Tibial nerve (tissue), 4 donors: ENCODE results near the gene NHERF1. TPM values are rescaled to one million over a fixed set of nuclear protein-coding genes. Genes with fewer than 3 reads are reported as not detected.

ENCODE experiments used
- DNase-seq, 2 donors: peaks; one replicate each; pipeline ENCODE4 v3.0.0-alpha.2; 2019; ENCODE audit warnings: low spot score in 2 of 2
- H3K27ac ChIP-seq, 4 donors: fragments of 200-600 bp; sonication (generic) in 3 of 4; one replicate each; pipeline ENCODE4 v1.5.1; 2017 to 2019; ENCODE audit warnings: mild to moderate bottlenecking in 1 of 4
- H3K27me3 ChIP-seq, 2 donors: fragments of 200-600 bp; sonication (generic) in 1 of 2; one replicate each; pipeline versions ENCODE4 v1.5.1 to v1.6.0; 2017 to 2019
- H3K36me3 ChIP-seq, 3 donors: fragments of 200-600 bp; sonication (generic); one replicate each; pipeline ENCODE4 v1.5.1; 2018 to 2019
- H3K4me1 ChIP-seq, 4 donors: fragments of 200-600 bp; sonication (generic) in 3 of 4; one replicate each; pipeline ENCODE4 v1.5.1; 2017 to 2019
- H3K4me3 ChIP-seq, 4 donors: fragments of 200-600 bp; sonication (generic) in 3 of 4; one replicate each; pipeline ENCODE4 v1.5.1; 2017 to 2019; ENCODE audit warnings: mild to moderate bottlenecking in 1 of 4, moderate library complexity in 1 of 4
- H3K9me3 ChIP-seq, 4 donors: fragments of 200-600 bp; sonication (generic) in 3 of 4; one replicate each; pipeline ENCODE4 v1.5.1; 2017 to 2019
- EP300 ChIP-seq, 2 donors: sonication (generic); formaldehyde crosslinking; IDR thresholded peaks; one replicate each; pipeline ENCODE4 v1.6.1; 2017; ENCODE audit warnings: antibody characterized with exemption in 2 of 2, mild to moderate bottlenecking in 1 of 2
- POLR2A ChIP-seq, 2 donors: fragments of 450-650 bp; IDR thresholded peaks; one replicate each; pipeline ENCODE4 v1.6.1; 2017; ENCODE audit warnings: antibody characterized with exemption in 2 of 2, mild to moderate bottlenecking in 2 of 2, moderate library complexity in 2 of 2
- WGBS, 2 donors: methylation state at CpG; one replicate each; pipeline ENCODE4 v1.1.5; 2018; 5-methylcytosine and 5-hydroxymethylcytosine counted together
- total RNA-seq, 4 donors: library from RNA; depleted of rRNA; stranded (reverse); fragments of >200 nt; gene quantifications; one replicate each; pipeline ENCODE4 v1.1.0, GENCODE V29; 2016
- TF ChIP-seq, protein P1 (sequence below), 5 experiments: fragments of 200-600 bp in 3 of 5; fragments of 450-650 bp in 2 of 5; sonication (generic) in 3 of 5; IDR thresholded peaks; one replicate each; pipeline ENCODE4 v1.5.1; 2016 to 2019; ENCODE audit warnings: antibody characterized with exemption in 5 of 5, mild to moderate bottlenecking in 3 of 5, moderate library complexity in 2 of 5

Gene NHERF1
- total RNA-seq, 4 donors from 2014 or later, result 42.2 to 55.2 (median 53.0) TPM

DNA sequence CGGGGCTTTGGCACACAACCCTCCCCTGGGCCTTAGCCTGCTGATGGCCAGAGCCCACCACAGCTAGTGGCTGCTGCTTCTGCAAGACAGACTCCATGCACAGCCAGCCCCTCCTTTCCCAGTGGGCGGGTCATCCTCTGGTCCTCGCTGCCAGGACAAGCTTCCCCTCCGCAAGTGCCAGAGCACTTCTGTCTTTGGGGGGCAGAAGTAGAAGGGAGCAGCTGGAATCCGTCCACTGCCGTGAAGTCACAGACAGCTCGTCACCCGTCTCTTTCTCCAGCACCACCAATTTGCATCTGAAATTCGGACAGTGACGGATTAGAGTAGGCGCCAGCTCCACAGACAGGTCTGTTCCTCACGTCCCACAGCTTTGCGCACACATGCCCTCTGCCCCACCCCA is 59.0 kb downstream of the NHERF1 start:
- H3K27me3 ChIP-seq, result no peaks in the 10 kb centered on the region
- no peak overlapping the region for H3K4me3 ChIP-seq
- TF ChIP-seq EP300 (IDR thresholded peaks at IDR 0.05), result no peak
- TF ChIP-seq POLR2A (IDR thresholded peaks at IDR 0.05), result no peak
- TF ChIP-seq, protein P1, sequence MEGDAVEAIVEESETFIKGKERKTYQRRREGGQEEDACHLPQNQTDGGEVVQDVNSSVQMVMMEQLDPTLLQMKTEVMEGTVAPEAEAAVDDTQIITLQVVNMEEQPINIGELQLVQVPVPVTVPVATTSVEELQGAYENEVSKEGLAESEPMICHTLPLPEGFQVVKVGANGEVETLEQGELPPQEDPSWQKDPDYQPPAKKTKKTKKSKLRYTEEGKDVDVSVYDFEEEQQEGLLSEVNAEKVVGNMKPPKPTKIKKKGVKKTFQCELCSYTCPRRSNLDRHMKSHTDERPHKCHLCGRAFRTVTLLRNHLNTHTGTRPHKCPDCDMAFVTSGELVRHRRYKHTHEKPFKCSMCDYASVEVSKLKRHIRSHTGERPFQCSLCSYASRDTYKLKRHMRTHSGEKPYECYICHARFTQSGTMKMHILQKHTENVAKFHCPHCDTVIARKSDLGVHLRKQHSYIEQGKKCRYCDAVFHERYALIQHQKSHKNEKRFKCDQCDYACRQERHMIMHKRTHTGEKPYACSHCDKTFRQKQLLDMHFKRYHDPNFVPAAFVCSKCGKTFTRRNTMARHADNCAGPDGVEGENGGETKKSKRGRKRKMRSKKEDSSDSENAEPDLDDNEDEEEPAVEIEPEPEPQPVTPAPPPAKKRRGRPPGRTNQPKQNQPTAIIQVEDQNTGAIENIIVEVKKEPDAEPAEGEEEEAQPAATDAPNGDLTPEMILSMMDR (IDR thresholded peaks at IDR 0.05), result no peak
- H3K36me3 ChIP-seq, result peaks cover 0 to 51% (median 0%) of the 10 kb centered on the region in 3 donors
- no peak for DNase-seq
- peaks cover 0 to 33% (median 18%) of the 10 kb centered on the region in 4 donors for H3K4me1 ChIP-seq
- no peaks in the 10 kb centered on the region for H3K9me3 ChIP-seq
- H3K27ac ChIP-seq, result no peak overlapping the region
- 67 to 80% methylated on average over 12 to 13 of the region's 13 CpGs for WGBS, 2 donors

DNA sequence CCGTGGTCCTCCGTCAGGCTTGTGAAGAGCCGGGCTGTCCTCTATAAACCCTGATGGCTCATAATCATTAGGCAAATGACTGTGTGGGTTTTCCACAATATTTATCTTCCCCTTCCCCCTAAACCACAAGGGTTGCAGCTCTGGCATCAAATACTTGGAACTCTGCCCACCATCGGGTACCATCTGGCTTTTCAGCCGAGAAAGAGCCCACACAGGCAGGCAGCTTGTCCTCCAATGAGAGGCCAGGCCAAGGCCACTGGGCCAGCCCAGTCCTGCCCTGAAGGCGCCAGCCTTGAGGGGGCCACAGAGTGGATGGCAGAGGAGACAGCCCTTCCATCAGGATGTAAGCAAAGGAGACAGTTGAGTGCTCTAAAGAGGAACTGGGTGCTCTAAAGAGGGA is 59.5 kb downstream of the NHERF1 start:
- DNase-seq, result no peak
- TF ChIP-seq, protein P1 (IDR thresholded peaks at IDR 0.05), result no peak
- TF ChIP-seq POLR2A (IDR thresholded peaks at IDR 0.05) (no peak), EP300 (IDR thresholded peaks at IDR 0.05) (no peak)
- H3K27me3 ChIP-seq, result no peaks in the 10 kb centered on the region
- WGBS, 2 donors, result 55% methylated on average over 6 of the region's 6 CpGs
- H3K4me1 ChIP-seq, result peaks cover 0 to 38% (median 21%) of the 10 kb centered on the region in 4 donors
- H3K36me3 ChIP-seq, result peaks cover 0 to 51% (median 0%) of the 10 kb centered on the region in 3 donors
- no peak overlapping the region for H3K4me3 ChIP-seq
- no peak overlapping the region for H3K27ac ChIP-seq
- no peaks in the 10 kb centered on the region for H3K9me3 ChIP-seq

DNA sequence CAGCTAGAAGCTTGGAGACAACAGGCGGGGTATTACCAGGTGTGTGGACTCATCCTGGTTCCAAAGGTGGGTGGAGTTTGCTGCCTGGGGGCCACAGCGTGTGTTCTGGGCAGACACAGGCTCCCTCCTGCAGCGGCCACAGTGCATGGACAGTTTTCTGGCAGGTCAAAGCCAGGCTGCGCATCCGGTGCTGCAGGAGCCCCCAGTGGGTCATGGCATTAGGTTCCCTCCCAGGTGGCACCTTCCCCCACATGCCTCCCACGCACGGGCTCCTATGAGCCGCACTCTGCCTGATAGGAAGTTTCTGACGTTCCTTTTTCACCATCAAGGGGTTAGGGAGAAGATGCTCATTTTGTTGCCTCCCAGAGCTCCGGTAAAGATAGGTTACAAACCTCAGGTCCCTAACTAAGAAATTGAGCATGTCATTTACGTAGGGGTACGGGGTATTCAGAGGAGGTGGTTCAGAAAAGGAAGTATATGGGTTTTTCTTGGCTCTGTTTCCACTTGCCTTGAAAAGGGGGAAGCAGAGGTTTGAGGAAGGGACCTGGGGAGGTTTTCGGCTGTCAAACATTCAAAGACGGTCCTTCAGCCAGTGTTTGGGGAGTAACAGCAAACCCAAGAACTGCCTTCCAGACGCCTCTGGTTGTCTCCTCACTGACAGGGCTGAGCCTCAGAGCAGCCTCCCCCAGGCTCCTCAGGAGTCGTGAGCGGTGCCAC is 60.4 kb downstream of the NHERF1 start:
- Histone ChIP-seq H3K36me3 (peaks cover 0 to 47% (median 0%) of the 10 kb centered on the region in 3 donors), H3K27ac (no peak overlapping the region), H3K9me3 (no peaks in the 10 kb centered on the region), H3K4me3 (no peak overlapping the region), H3K4me1 (peaks cover 0 to 48% (median 24%) of the 10 kb centered on the region in 4 donors), H3K27me3 (no peaks in the 10 kb centered on the region)
- DNase-seq, result no peak
- WGBS, 2 donors, result 75 to 79% methylated on average over 12 to 17 of the region's 17 CpGs
- TF ChIP-seq, protein P1 (IDR thresholded peaks at IDR 0.05), result no peak
- TF ChIP-seq POLR2A (IDR thresholded peaks at IDR 0.05) (no peak), EP300 (IDR thresholded peaks at IDR 0.05) (no peak)

DNA sequence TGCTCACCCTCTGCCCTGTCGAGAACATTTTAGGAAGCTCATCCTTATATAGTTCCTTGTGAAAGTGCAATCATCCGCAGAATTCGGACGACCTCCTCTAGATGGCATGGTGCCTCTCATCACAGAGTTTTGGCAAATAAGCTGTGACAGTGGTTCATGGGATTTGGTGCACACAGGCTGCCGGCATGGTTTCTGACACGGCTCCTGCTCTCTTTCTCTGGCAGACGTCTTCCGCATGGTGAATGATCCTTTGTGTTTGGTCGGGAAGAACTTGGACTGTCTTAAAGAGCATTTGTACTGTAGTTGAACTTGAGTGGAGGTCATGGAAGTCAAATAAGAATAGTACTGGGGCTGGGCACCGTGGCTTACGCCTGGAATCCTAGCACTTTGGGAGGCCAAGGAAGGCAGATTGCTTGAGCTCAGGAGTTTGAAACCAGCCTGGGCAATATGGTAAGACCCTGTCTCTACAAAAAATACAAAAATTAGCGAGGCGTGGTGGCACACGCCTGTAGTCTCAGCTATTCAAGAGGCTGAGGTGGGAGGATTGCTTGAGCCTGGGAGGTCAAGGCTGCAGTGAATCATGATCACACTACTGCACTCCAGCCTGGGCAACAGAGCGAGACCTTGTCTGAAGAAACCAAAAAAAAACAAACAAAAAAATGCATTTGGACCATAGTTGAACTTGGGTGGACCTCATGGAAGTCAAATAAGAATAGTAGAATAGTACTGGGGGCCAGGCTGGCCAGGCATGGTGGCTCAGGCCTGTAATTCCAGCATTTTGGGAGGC is 62.5 kb downstream of the NHERF1 start:
- DNase-seq, result no peak

More for the DNA sequence above, 62.5 kb downstream of the NHERF1 start:
- TF ChIP-seq, protein P1 (IDR thresholded peaks at IDR 0.05), result peak in 1 of 5 experiments; percentile 24
- TF ChIP-seq POLR2A (IDR thresholded peaks at IDR 0.05), result no peak
- TF ChIP-seq EP300 (IDR thresholded peaks at IDR 0.05), result no peak
- Histone ChIP-seq H3K4me3 (no peak overlapping the region), H3K9me3 (no peaks in the 10 kb centered on the region), H3K36me3 (peaks cover 0 to 29% (median 0%) of the 10 kb centered on the region in 3 donors), H3K27me3 (no peaks in the 10 kb centered on the region), H3K4me1 (peaks cover 0 to 54% (median 24%) of the 10 kb centered on the region in 4 donors), H3K27ac (peak overlapping the region in 2 of 4 donors; percentile 3 to 74)
- 51 to 52% methylated on average over 15 of the region's 15 CpGs for WGBS, 2 donors
